ENCODE data around the gene CLDN22.

CLDN22 gene

DNA sequence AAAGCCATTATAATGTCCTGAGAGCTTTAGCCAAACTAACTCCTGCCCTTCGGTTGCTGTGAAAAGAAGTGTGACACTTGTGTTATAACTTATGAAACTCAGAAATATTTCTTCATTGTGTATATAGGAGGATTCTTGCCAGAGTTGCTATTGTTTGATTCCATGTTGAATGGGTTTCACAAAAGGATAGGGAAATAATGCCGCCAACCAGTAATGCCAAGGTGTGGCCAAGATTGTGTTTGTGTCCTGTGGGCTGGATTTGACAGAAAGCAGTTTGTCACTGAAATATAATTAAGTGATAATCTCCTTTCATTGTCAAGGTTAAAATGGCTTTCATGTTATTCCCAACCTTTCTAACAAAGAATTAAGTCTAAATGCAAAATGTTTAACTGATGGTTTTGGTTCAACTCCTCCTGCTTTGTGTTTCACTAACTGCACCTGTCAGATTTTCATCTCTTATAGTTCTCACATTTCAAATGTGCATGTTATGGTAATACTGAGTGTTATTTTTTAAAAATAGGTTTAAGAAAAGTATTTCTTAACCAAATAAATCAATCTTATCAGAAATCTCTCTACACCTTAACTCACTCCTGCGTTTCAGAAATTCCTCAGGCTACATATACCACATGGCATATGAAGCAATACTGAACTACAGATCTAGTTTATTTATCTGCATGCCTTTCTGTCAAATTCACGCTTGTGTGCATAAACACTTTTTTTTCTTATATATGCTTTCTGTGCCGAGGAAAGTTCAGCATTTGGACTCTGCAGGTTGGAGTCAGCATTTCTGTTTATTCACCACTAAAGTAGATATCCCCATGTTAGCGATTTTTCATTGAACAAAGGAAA is at the start of gene CLDN22:
Gene CLDN22 (minus strand): TSS at position 66 of the 849 bp plus-strand sequence. CDS start 58 bp downstream, at position 8.
- no peak for DNase-seq

DNA sequence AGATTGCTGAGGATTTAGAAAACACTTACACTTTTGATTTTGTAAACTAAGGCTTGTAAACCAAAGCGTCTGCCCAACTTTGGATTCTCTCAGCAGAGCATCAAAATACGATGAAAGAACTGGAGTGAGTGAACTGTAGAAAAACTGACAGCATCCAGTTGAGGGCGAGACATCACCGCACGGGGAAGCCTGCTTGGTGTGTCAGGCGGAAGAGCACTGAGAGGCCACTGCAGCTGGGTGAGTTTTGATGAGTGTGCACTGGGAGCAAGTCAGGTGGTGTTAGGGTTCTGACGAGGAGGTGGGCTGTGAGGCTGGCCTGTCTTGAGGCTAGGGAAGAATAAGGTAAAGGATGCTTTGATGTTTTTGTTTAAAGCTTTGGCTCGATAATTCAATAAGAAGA is 49.0 kb upstream of the CLDN22 start:
- no peak for DNase-seq

GRCh38 chr4:183366206-183366835 is 46.2 kb upstream of the CLDN22 start:
- DNase-seq = no peak

GRCh38 chr4:183364025-183364424 is 43.9 kb upstream of the CLDN22 start:
- no peak for DNase-seq

DNA sequence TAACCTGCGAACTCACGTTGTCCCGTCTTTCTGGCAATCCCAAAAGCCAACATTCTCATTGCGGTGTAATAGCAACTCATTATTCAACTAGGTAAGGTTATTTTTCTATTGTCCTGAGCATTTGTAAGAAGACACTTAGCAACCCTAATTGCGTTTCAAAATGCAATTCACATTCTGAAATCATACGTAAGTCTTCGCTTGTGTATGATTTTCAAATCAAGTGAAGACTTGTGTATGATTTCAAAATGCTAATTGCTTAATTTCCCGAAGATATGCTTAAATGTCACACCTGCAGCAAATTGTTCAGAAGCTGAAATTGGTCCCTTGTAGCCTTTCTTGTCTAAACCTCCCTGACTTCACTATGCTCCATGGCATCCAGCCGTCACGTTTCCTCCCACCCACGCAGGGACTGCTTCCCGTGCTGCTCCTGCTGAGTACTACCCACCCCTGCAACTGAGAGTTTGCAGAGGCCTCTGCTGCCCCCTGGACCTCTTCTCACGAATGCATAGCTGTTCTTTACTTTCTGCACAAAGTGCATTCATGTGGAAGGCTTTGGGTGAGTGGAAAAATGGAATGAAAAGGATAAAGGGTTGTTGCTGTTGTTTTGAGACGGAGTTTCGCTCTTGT is 43.0 kb upstream of the CLDN22 start:
- no peak for DNase-seq

DNA sequence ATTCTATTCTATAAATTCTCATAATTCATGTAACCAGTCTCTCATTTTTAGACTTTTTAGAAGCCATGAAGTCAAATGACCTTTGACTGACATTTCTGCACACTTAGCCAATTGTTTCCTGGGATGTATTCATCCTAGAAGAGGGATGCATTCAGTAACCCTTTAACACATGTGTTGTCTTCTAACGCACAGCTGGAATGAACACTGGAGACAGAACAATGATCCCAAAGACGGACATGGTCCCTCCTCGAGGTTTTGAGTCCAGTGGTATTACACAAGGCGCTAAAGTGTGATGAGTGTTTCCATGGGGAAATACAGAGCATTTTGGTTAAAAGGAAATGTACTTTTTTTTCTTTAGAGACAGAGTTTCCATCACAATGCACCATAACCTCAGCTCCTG is 42.0 kb upstream of the CLDN22 start:
- DNase-seq = no peak

- DNase-seq = no peak
Measured at GRCh38 chr4:183360161-183360919, 40.3 kb upstream of the CLDN22 start.

GRCh38 chr4:183358215-183358755 is 38.2 kb upstream of the CLDN22 start:
- no peak for DNase-seq

GRCh38 chr4:183356931-183357675 is 37.0 kb upstream of the CLDN22 start:
- no peak for DNase-seq

DNA sequence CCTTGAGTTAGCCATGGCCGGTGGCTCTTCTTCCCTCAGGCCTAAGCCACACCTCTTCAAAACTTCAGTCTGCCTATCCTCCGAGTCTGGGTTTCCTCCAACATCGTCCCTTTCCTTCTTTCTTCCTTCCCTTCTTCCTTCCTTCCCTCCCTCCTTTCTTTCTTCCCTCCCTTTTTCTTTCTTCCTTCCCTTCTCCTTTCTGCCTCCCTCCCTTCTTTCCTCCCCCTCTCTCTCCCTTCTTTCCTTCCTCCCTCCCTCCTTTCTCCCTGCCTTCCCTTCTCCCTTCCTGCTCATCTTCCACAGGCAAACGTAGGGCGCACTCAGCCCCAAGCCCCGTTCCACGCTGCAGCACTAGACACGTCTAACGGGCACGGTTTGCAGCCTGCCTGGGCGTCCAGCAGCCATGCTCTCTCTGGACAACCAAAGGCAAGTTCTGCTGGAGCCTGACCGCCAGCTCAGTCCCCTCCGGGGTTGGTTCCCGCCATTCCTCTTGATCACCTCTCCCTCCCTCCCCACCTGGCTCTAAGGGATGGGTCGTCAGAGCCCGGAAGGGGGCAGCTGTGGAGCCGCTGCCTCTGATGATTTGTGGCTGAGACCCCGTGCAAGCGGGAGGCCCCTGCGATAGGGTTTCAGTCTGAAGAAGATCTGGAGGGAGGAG is 36.2 kb upstream of the CLDN22 start:
- no peak for DNase-seq

- no peak for DNase-seq
Measured at GRCh38 chr4:183355405-183355804, 35.3 kb upstream of the CLDN22 start.

- no peak for DNase-seq
Measured at GRCh38 chr4:183354219-183354618, 34.1 kb upstream of the CLDN22 start.

DNA sequence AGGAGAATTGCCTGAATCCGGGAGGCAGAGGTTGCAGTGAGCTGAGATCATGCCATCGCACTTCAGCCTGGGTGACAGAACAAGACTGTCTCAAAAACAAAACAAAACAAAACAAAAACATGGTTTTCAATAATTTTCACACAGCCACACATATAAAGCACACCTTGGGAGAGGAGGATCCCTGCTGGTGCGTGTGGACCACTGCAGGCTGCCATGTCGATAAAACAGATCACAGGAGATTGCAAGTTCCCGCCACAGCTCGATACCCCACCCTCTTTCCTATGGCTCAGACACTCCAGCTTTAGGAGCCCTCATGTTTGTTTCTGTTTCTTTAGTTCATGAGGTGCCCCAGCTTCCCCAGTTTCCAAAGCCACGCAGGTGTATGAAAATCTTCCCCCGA is 33.5 kb upstream of the CLDN22 start:
- no peak for DNase-seq

DNA sequence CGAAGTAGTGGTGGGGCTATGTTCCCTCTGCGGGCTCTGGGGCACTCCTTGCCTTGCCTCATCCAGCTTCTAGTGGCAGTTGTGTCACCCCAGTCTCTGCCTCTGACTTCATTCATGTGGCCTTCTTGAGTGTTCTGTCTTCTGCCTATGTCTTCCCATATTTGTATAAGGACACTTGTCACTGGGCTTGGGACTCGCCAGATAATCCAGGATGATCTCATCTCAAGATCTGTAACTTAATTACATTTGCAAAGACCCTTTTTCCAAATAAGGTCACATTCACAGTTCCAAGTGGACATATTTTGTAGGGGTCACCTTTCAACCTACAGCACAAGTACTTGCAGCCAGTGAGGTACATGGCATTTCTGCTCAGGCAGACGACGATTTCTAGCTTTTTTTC is 32.5 kb upstream of the CLDN22 start:
- DNase-seq = no peak

GRCh38 chr4:183350317-183351071 is 30.4 kb upstream of the CLDN22 start:
- DNase-seq = no peak

- DNase-seq = no peak
Measured at GRCh38 chr4:183349673-183350072, 29.6 kb upstream of the CLDN22 start.

GRCh38 chr4:183348706-183349659 is 28.9 kb upstream of the CLDN22 start:
- no peak for DNase-seq

DNA sequence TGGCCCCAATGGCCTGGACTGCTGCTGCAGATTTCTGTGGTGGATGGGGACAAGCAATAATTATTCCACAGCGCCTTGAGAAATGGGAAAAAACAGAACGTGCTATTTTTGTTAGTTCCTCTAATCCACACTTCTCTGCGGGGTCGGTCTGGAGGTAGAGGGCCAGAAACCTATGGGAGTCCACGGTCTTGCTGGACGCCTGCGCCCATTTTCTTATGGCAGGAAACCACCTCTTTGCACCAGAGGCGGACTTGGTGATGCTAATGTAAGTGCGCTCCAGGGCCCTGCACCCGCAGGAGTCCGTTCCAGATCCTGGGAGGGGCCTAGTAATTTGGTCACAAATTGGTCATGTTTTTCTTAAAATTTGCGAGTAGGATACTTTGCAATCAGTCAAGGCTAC is 28.1 kb upstream of the CLDN22 start:
- DNase-seq = no peak

- no peak for DNase-seq
Measured at GRCh38 chr4:183347566-183347965, 27.5 kb upstream of the CLDN22 start.

GRCh38 chr4:183347146-183347545 is 27.1 kb upstream of the CLDN22 start:
- no peak for DNase-seq
